Loucy (cell line): ENCODE data around the gene CEP290.

Source experiments
- CTCF ChIP-seq: fragments of 200-600 bp; sonication (generic); conservative IDR thresholded peaks from 2 replicates; pipeline ENCODE4 v1.5.1; 2014; ENCODE audit warnings: mild to moderate bottlenecking, antibody characterized with exemption, low read length
- EZH2phosphoT487 ChIP-seq: fragments of 200-600 bp; IDR thresholded peaks from 2 replicates; pipeline ENCODE4 v1.6.1; 2018; ENCODE audit warnings: antibody characterized with exemption, mild to moderate bottlenecking, moderate library complexity, borderline replicate concordance

- TF ChIP-seq CTCF = no peak
- no peak for TF ChIP-seq EZH2phosphoT487
Observed at GRCh38 chr12:88044035-88044434, 97.9 kb downstream of the CEP290 start.
